HG03139 (cell line): ENCODE measurements around the gene VAT1.
A peak's percentile ranks its signal among the peaks of the same experiment; 100 is the strongest.
"Not testable (repeated sequence)": the region's sequence is repeated elsewhere in the genome, so short reads cannot be mapped to it uniquely, and the experiment has no call there.

Experiments
- ATAC-seq: cut with Tn5 transposase; IDR thresholded peaks from one replicate; pipeline ENCODE4 v1.9.1; 2021; ENCODE audit not compliant: unreplicated experiment

Gene VAT1

DNA sequence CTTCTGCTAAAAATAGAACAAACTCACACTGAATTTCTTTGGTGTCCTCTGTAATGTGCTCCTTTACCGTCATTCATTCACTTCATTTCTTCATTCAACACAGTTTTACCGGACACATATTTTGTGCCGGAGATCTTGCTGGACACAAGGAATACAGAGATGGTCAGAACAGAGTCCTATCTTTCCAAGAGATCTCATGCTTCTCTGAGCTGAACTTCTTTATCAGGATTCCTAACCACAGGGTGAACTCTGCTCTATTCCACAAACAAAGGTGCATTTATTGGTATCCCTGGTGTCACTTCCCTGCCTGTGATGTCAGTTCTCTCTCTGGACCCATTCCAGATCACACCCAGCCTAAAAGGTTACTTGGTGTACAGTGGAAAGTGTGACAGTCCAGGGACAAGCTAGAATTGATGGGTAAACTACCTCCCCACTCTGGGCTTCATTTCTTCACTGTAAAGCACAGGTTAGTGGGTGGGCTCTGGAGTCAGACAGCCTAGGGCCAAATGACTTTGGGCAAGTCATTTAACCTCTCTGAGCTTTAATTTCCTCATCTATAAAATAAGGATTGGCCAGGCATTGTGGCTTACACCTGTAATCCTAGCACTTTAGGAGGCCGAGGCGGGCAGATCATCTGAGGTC, 11.4 kb downstream of the VAT1 start:
- ATAC-seq, result no peak

DNA sequence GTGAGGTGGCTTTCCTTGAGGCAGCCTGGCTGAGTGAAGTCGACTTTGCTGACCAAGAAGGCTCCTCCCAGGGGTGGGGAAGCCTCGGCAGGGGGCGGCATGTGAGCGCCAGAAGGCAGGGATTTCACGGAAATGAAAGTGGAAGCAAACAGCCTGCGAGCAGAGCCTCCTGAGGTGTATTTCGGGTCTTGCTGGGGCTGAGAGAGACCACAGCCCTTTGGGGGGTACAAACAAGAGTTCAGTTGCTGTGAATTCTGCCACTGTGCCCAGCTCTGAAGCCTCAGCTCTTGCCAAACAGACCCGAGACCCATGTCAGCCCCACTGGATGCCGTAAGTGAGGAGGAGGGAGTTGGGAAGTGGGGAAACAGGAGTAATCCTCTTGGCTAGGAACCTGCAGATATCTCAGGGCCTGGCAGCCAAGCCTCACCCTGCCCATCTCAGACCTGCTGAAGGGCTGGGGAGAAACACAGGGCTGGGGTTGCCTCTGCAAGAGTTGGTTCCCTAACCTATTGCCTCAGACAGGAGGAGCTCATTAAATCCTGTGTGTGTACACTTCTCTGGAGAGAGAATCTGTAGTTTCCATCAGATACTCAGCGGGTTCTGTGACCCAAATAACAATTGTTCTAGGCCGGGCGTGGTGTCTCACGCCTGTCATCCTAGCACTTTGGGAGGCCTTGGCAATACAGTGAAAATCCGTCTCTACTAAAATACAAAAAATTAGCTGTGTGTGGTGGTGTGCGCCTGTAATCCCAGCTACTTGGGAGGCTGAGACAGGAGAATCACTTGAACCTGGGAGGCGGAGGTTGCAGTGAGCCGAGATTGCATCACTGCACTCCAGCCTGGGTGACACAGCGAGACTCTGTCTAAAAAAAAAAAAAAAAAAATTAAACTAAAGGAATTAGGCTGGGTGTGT, 15.3 kb downstream of the VAT1 start, which contains the start of gene IFI35:
IFI35 (plus strand) TSS at position 146 of the 913 bp plus-strand sequence; CDS start at position 310, 164 bp downstream.
- ATAC-seq, result no peak

DNA sequence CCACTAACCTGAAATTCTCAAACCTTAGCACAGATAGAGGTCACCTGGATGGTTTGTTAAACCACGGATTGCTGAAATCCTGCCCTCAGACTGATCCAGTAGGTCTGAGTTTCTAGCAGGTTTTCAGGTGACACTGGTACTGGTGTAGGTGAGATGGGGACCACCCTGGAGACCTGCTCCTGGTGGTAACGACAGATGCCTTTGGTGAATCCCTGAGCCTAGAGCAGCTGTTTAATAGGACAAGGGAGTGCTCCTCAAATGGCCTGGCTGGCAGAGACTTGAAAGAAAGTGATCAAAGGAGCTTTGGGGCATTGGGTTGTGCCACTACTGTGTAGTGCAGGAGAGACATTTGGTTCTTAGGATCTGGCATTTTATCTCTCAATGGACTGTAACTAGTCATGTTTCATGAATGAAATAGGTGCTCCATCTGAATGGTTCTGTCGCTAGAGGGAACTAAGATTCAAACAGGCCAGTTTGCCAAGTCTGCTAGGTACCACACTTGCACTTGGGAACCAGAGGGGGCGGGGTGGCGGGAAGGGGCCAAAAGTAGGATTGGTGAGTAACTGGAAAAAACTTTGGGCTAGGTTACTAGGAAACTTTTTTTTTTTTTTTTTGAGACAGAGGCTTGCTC, 18.5 kb downstream of the VAT1 start:
- ATAC-seq, result no peak

DNA sequence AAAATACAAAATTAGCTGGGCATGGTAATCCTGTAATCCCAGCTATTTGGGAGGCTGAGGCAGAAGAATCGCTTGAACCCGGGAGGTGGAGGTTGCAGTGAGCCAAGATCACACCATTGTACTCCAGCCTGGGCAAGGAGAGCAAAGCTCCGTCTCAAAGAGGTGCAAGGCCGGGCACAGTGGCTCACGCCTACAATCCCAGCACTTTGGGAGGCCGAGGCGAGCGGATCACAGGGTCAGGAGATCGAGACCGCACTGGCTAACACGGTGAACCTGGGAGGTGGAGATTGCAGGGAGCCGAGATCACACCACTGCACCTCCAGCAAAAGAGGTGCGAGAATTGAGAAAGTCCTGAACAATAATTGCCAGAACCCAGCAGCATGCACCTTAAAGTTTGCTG, 21.3 kb downstream of the VAT1 start:
- not testable (repeated sequence) for ATAC-seq

DNA sequence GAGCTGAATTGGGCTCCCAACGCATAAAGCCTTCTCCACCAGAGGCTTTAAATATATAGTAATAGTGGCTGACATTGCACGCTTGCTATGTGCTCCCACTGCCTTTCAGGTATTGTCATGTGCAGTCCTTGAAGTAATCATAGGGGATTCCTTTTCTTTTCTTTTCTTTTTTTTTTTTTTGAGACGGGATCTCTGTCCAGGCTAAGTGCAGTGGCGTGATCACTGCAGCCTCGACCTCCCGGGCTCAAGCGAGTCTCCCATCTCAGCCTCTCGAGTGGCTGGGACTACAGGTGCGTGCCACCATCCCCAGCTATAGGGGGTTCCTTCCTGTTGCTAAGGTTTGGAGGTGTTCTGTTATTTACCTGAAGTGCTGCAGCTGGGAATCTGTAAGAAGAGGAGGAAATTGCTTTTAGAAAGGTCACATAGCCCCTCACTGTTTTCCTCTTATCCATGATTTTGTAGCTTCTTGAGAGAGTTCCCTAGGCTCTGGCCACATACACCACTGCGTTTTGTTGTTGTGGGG, 23.1 kb downstream of the VAT1 start:
- no peak for ATAC-seq

DNA sequence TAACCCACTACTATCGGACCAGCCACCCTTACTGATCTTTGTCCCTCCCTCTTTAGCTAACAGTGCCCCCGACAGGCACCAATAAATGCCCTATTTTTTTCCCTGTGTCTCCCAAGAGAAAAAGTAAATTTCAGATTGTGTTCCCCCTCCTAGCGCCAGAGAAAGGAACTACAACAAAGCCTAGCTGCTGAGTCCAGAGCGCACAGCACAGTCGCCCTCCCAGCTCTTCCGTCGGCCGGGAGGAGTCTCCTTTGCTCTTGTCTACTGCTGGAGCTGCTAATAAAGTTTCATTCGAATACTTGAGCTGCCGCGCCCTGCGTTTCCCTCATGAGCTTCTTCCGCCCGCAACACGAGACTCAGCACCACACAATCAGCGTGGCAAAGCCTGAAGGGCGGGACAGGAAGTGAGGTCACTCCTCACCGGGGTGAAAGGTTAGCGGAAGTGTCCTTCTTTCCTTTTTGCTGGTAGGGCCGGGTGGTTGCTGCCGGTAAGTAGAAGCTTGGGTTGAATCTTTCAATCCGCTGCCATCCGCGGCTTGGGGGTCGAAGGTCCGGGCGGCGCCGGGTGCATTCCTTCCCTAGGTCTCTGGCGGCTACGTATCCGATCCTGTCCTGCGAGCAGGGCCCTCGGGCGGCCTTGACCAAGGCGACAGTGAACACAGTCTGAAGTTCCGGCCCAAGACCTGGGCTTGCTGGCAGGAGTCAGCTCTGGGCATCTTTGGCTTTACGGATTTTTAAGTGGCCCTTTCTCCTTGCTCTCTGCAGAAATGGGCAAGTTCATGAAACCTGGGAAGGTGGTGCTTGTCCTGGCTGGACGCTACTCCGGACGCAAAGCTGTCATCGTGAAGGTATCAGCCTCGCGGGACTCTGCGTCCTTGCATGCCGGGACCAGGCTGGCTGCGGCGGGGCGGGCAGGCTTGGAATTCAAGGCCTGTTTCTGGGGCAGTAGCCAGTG, 23.9 kb downstream of the VAT1 start, which contains the start of gene RPL27:
RPL27 (plus strand) TSS at position 436 of the 955 bp plus-strand sequence; CDS start at position 768, 332 bp downstream.
- ATAC-seq, result peak; percentile 89

DNA sequence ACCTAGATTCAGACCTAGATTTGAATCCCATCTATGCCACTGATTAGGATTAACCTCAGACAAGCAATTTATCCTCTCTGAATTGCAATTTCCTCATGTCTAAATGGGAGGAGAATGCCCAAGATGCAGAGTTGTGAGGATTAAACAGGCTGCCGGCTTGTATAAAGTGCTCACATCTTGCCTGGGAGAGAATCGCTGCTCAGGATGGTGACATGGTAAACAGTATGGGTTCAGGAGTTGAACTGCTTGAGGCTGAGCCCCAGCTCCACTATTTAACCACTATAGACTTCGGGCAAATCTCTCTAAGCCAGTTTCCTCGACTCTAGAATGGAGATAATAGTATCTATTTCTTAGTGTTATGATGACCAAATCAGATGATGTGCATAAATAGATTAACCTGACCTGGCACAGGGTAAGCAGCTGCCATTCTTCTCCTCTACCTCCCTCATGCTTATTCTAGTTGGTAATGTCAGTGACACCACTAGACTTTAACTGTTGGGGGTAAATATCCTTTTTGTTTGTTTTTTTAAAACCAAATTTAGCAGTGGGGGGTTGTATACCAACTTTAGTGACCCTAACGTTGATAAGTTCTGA, 24.7 kb downstream of the VAT1 start:
- no peak for ATAC-seq

DNA sequence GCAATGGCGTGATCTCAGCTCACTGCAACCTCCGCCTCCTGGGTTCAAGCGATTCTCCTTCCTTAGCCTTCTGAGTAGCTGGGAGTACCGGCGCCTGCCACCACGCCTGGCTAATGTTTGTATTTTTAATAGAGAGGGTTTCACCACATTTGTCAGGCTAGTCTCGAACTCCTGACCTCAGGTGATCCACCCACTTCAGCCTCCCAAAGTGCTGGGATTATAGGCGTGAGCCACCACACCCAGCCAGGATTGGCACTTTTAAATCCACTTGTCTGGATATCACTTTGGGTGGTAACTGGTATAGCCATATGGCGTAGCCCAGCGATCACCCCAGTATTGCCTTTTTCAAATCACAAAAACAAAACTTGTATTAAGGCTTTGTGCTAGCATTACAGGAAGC, 28.3 kb downstream of the VAT1 start:
- not testable (repeated sequence) for ATAC-seq

DNA sequence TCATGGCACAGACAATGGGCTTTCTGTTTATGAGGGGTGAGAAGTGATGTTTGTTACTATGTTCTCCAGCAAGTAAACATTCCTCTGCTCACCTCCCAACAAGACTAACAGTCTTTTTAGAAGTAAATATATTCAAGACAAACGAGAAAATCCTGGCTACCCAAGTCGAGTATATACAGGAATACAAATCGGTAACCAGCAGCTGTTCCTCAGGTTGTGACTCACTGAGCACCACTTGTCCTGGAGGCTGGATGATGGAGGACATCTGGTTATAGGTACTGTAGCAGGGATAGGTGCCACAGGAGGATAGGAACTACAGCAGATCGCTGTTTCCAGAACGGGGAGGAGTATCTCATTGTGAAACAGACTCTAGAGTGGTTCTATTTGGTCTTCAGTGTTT, 29.3 kb downstream of the VAT1 start:
- no peak for ATAC-seq

DNA sequence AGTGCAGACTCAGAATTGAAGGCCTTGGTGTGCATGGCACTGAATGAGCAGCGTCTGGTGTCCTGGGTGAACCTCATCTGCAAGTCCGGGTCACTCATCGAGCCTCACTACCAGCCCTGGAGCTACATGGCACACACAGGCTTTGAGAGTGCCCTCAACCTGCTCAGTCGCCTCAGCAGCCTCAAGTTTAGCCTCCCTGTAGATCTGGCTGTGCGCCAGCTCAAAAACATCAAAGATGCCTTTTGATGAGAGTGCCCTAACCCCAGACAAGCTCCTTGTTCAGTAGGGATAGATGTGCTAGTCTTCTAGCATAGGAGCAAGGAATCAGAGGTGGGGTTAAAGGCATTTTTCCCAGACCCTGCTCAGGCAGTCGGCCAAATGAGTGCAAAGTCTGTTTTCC, 30.7 kb downstream of the VAT1 start:
- no peak for ATAC-seq

DNA sequence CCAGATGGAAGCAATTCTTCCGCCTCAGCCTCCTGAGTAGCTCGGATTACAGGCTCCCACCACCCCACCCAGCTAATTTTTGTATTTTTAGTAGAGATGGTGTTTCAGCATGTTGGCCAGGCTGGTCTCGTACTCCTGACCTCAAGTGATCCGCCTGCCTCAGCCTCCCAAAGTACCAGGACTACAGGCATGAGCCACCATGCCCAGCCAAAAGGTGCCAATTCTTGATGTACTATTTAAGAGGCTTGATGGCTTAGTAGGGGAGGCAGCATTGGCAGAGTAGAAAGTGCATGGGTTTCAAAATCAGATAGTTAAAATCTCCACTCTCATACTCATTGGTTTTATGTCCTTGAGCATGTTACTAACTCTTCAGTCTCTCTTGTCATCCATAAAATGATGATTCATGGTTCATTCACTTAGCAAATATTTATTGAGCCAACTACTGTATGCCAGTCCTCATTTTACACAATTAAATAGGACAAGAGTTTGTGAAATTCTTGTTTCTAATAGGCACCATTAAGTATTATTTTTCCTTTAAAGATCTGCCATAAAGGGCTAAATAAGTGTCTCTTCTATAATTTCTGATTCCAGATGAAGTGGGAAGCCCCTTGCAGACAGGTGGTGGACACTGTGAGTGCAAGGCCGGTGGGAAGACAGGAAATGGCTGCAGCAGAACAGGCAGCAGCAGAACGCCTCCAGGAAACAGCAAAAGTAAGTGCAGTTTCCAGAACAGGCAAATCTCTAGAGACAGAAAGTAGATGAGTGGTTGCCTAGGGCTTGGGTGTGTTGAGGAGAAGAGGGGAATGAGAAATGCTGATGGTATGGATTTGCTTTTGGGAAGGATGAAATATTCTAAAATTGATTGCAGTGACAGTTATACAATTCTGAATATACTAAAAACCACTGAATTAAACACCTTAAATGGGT, 32.2 kb downstream of the VAT1 start:
- no peak for ATAC-seq

DNA sequence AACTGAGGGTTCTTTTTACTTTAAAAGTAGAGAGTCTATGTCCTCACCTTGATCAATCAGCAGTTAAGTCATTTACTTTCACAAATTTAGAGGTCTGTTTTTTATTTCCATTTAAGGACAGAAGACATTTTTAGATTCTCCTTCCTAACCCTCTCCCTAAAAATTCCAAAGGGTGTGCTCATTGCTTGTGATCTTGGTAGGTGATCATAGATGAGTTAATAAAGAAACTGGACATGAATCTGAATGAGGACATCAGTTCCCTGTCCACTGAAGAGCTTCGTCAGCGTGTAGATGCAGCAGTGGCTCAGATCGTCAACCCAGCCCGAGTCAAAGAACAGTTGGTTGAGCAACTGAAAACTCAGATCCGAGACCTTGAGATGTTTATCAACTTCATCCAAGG, 33.0 kb downstream of the VAT1 start:
- ATAC-seq, result no peak

DNA sequence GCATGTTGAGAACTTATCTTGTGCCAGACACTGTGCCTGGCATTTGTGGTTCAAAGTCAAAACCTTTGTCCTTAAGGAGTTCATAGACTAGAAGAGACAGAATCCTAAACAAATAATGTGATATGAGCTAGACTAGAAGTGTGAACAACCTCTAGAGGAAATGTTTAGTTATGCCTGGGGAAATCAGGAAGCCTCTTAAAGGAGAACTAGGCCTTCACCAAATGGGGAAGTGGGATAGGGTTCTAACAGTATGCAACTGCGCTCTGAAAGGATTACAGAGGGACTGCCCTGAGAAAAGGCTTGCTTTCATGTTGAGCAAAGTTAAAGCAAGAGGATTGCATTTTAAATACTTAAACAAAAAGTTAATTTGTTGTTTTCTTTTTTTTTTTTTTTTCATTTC, 37.0 kb downstream of the VAT1 start:
- ATAC-seq, result no peak

DNA sequence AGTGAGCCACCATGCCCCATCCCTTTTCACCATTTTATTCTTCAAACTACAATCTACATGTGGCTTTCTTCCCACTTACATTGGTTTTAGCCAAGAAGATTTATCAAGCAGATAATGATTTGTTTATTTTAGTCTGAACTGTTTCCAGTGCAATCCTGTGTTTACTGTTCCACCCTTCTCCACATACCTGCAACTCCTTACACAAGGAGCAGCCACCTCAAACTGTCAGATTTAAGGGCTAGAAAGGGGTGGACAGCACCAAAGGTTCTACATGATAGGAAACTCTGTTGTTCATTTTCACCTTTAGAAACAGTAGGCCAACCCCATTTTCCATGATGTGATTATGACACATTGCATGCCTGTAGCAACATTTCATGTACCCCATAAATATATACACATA, 39.9 kb downstream of the VAT1 start:
- no peak for ATAC-seq

DNA sequence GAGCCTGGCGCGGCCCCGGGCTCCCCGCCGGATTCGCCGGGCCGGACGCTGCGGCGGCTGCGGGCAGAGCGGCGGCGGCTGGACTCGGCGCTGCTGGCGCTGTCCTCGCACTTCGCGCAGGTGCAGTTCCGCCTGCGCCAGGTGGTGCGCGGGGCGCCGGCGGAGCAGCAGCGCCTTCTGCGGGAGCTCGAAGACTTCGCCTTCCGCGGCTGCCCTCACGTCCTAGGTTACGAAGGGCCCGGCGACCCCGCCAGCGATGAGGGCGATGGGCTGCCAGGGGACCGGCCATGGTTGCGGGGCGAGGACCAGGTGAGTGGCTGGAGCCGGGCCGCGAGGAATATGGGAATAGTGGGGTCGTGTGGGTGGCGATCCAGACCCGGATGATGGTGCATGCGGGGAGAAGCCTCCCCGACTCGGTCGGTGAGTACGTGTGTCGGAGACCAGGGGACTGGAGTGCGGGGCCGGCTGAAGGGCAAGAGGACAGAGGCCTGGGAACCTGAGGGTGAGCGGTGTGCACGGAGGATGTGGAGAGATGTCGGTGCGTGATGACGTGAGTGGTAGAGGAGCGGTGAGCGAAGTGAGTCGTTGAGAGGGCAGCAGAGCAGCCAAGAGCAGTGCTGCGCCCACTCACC, 41.3 kb downstream of the VAT1 start:
- peak; percentile 38 for ATAC-seq

DNA sequence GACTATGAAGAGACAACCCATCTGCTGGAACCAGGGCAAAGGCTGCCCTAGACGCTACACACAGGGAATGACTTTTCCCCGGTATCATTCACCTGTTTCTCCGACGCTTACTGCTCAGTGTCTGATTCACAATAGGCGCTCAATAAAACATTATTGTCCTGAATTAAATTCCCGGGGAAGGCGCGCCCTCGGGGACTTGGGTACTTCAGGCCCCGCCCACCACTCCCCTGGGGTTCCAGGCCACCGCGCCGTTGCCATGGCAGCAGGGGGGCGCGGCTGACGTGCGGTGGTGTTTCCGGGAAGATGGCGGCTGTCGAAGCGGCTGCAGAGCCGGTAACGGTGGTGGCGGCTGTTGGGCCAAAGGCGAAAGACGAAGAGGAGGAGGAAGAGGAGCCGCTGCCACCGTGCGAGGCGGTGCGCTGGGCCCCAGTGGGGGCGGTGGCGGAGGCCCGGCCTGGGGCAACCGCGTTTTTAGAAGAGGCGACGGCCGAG, 41.9 kb downstream of the VAT1 start, which contains the start of gene RUNDC1:
RUNDC1 (plus strand) TSS at position 292 of the 492 bp plus-strand sequence; CDS start at position 304, 12 bp downstream.
- ATAC-seq, result peak; percentile 59

DNA sequence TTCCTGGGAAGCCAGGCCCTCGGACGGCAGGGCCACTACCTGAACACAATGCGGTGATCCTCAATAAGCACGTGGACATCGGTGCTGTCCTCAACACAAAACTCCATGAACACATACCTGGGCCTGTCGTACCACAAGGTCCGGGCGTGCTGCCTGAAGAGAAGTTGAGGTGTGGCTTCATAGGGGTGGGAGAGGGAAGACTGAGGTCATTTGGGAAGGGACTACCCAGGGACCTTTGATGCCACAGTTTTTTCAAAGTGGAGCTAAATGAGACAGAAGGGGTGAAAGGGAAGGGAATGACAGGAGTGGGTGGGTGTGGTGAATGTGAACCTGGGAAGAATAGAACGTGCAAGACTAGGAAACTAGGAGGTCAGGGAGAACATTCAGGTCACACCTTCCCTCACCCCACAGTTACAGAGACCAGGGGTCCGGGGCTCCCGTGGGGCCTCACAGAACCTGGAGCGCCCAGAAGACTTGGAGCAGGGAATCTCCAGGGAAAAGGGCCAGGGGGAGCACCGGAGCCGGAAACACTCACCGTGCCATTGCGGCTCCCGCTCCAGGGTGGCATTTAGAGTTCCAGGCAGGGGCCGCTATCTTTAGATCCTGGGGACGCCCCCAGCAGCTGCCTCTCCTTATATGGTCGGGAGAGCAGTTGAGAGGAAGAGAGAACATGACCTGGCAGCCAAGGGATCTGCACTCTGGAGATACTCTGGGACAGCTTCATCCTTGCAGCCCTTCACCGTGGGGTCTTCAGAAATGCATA, 42.5 kb downstream of the VAT1 start, which contains the start of gene PTGES3L:
PTGES3L (minus strand) TSS at position 570 of the 763 bp plus-strand sequence; CDS start at position 543, 27 bp downstream.
- no peak for ATAC-seq
